ENCODE data around the gene ADCY10. TPM values are rescaled to one million over a fixed set of nuclear protein-coding genes. Genes with fewer than 3 reads are reported as not detected.
"Not testable (repeated sequence)": the region's sequence is repeated elsewhere in the genome, so short reads cannot be mapped to it uniquely, and the experiment has no call there.

ADCY10 gene
- polyA plus RNA-seq, 1 donor from 2014 or later, result 0.49 TPM

DNA sequence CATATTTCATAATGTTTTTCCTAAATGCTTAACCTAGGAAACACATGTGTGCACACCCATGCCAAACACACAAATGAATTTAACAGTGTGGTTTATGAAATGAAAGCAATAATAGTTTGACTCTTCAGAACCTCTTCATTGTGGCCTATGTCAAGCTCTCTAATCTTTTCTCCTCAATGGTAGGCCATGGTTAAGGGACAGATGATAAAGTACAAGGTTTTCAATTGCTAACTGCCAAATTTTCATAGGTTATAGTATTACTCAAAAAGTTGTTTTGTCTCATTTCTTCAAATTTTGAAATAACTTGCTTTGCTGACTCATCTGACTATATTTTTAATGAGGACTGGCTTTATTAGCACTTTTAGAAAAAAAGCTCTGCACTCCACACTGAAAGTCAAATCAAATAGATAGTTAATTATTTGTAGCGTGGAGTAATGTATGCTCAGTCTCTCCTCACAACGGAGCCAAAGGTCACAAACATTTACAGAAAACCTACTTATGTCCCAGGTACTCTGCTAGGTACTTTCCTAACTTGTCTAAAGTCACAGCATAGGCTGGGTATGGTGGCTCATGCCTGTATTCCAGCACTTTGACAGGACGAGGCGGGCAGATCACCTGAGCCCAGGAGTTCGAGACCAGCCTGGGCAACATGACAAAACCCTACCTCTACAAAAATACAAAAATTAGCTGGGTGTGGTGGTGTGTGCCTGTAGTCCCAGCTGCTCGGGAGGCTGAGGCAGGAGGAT, 3.0 kb upstream of the ADCY10 start:
- Mint-ChIP-seq H3K27me3 (no peaks in the 10 kb centered on the region), H3K4me3 (no peak overlapping the region), H3K27ac (no peak overlapping the region), H3K36me3 (peaks cover 10% of the 10 kb centered on the region), H3K4me1 (no peaks in the 10 kb centered on the region), H3K9me3 (no peaks in the 10 kb centered on the region)

DNA sequence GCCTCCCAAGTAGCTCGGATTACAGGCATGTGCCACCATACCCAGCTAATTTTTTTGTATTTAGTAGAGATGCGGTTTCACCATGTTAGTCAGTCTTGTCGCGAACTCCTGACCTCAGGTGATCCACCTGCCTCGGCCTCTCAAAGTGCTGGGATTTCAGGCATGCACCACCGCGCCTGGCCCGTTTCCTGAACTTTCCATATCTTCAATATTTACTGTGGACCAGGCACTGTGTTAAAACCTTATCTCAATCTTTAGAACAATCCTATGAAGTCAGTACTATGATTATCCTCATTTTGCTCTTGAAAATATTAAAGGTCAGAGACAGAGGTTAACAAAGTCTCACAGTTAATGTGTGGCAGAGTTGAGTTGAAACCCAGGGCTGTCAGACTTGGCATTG, 1.6 kb upstream of the ADCY10 start:
- H3K4me1 Mint-ChIP-seq, result no peaks in the 10 kb centered on the region
- no peak overlapping the region for H3K4me3 Mint-ChIP-seq
- peaks cover 10% of the 10 kb centered on the region for H3K36me3 Mint-ChIP-seq
- H3K27ac Mint-ChIP-seq, result no peak overlapping the region
- H3K9me3 Mint-ChIP-seq, result peaks cover 0 to 2% (median 0%) of the 10 kb centered on the region in 3 donors
- H3K27me3 Mint-ChIP-seq, result no peaks in the 10 kb centered on the region

DNA sequence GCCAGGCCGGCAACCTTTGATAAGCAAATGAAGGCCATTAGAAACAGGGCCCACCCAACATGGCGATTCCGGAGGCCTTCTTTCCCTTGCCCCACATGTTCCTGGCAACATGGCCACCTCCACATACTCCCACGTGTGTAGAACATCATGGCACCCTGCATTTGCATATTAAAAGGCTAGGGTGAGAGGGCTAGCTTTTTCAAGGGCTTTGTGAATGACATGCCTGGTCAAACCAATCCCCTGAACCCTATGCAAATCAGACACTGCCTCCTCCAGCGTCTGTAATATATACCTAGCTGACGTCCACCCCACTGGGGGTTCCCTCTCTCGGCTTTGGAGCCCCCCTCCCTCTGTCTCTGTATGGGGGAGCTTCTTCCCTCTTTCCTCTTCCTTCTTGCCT, 1.6 kb downstream of the ADCY10 start:
- H3K4me1 Mint-ChIP-seq, result no peaks in the 10 kb centered on the region
- H3K27me3 Mint-ChIP-seq, result peaks cover 3% of the 10 kb centered on the region
- H3K36me3 Mint-ChIP-seq, result peaks cover 5% of the 10 kb centered on the region
- H3K4me3 Mint-ChIP-seq, result no peak overlapping the region
- no peak overlapping the region for H3K27ac Mint-ChIP-seq
- H3K9me3 Mint-ChIP-seq, result peaks cover 5 to 14% (median 9%) of the 10 kb centered on the region in 3 donors

DNA sequence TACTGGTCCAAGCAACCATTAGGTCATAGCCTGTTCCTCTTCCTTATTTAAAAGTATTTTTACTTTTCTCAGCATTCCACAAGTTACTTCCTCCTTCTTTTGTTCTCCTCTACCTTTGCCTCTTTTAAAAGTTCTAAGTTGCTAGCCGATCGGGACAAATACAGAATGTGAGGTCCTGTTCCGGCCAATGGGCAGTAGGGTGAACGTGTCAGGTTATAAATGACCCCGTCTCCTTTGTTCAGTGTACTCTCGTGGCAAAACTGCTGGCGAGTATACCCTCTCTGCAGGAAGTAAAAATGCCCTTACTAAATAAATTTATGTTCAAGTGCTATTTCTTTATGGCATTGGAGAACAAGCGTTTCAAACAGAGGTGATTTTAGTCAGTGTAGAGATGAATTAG, 2.5 kb downstream of the ADCY10 start:
- H3K27ac Mint-ChIP-seq, result no peak overlapping the region
- no peak overlapping the region for H3K4me3 Mint-ChIP-seq
- peaks cover 5% of the 10 kb centered on the region for H3K36me3 Mint-ChIP-seq
- peaks cover 3% of the 10 kb centered on the region for H3K27me3 Mint-ChIP-seq
- H3K9me3 Mint-ChIP-seq, result peaks cover 5 to 14% (median 9%) of the 10 kb centered on the region in 3 donors
- H3K4me1 Mint-ChIP-seq, result no peaks in the 10 kb centered on the region

DNA sequence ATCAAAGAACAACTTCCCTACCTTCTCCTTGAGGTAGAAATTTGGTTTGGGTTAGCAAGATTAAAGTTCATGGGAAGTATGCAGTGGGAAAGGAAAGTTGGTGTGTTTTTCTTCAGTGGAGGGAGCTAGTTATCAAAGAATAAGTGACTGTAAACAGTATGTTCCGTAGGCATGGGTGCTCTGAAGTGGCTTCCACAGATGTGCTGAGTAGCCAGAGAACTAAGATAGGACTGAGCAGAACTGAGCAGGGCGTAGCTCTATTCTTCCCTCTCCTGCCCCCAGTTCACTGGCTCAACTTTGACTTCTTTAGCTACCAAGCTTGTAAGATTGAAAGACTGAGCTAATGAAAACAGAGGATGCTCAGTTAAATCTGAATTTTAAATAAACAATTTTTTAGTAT, 3.4 kb downstream of the ADCY10 start:
- Mint-ChIP-seq H3K27ac (no peak overlapping the region), H3K9me3 (peaks cover 5 to 16% (median 9%) of the 10 kb centered on the region in 3 donors), H3K4me1 (no peaks in the 10 kb centered on the region), H3K27me3 (peaks cover 3% of the 10 kb centered on the region), H3K36me3 (peaks cover 2% of the 10 kb centered on the region), H3K4me3 (no peak overlapping the region)

DNA sequence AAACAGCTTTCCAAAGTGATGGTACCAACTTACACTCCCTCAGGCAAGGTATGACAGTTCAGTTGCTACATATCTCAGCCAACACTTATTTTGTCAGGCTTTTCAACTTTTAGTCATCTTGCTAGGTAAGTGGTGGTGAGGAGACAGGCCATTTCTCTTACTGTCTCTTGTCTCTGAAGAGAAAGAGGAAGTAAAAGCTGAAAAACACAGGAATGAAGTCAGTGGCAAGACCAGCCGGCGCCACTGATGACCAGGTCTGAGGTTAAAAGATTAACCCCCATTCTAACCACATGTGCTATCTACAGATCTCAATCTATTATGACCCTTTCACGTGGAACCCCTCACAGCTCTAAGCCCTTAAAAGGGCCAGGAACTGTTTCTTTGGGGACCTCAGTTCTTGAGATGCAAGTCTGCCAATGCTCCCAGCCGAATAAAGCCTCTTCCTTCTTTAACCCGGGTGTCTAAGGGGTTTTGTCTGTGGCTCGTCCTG, 4.2 kb downstream of the ADCY10 start:
- Mint-ChIP-seq H3K9me3 (peaks cover 5 to 16% (median 9%) of the 10 kb centered on the region in 3 donors), H3K36me3 (peaks cover 2% of the 10 kb centered on the region), H3K27ac (no peak overlapping the region), H3K27me3 (peaks cover 3% of the 10 kb centered on the region), H3K4me1 (no peaks in the 10 kb centered on the region), H3K4me3 (no peak overlapping the region)

DNA sequence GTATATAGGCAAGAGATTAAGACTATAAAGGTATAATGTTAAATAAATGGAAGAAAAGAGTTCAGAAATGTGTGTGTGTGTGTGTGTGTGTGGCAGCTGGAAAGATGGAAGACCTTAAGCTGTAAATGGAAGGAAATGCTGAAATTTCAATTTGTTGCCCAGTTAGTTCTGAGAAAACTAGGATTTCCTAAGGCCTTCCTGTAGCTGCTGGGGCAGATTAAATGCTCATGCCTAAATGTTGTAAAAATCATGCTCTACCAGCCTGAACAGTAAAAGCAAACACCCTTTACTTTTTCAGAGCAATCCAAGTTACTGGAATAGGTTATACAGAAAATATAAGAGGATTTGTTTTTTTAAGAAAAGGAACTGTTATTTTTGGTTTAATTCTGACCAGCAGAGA, 8.3 kb downstream of the ADCY10 start:
- no peaks in the 10 kb centered on the region for H3K36me3 Mint-ChIP-seq
- no peak overlapping the region for H3K4me3 Mint-ChIP-seq
- no peak overlapping the region for H3K27ac Mint-ChIP-seq
- peaks cover 5 to 14% (median 9%) of the 10 kb centered on the region in 3 donors for H3K9me3 Mint-ChIP-seq
- no peaks in the 10 kb centered on the region for H3K4me1 Mint-ChIP-seq
- H3K27me3 Mint-ChIP-seq, result peaks cover 3% of the 10 kb centered on the region

DNA sequence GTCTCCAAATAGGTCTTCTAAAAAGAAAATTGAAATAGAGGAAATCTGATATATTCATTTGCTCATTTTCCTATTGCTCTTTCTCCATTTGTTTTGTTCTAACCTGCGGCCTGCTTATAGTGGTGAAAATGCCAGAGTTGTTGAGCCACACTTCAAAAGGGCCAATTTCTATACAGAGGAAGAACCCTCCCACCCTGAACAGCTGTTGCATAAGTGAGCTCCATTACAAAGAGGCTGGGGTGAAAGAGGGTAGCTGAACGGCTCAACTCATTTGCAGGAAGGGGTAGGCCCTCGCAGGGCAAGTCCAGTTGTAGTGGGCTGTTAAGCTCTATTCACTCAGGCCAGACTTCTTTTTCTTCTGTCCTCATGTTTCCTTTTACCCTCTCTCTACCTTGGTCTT, 8.8 kb downstream of the ADCY10 start:
- Mint-ChIP-seq H3K27me3 (peaks cover 3% of the 10 kb centered on the region), H3K9me3 (peaks cover 2 to 12% (median 7%) of the 10 kb centered on the region in 3 donors), H3K4me3 (no peak overlapping the region), H3K36me3 (no peaks in the 10 kb centered on the region), H3K27ac (no peak overlapping the region), H3K4me1 (peaks cover 0 to under 1% (median 0%) of the 10 kb centered on the region in 3 donors)

DNA sequence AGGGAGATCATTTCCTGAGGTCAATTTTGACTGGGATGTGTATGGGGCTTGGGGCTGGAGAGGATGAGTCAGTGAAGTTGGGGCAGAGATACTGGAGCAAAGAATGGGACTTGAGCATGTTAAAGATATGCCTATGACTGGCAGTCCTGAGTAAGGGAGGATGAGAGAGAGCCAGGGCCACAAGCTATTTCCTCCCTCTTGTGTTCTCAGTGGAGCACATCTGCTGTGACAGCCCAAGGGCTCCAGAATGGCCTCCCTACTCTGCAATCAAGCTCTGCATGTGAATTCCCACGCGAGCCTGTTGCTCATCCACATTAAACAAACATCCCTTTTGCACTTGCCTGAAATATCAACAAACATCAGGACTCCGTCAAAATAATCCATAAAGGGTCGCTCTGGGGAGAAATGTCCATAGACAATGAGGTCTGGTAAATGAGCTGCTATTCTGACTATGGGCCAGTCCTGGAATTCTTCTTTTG, 9.2 kb downstream of the ADCY10 start:
- no peak overlapping the region for H3K27ac Mint-ChIP-seq

DNA sequence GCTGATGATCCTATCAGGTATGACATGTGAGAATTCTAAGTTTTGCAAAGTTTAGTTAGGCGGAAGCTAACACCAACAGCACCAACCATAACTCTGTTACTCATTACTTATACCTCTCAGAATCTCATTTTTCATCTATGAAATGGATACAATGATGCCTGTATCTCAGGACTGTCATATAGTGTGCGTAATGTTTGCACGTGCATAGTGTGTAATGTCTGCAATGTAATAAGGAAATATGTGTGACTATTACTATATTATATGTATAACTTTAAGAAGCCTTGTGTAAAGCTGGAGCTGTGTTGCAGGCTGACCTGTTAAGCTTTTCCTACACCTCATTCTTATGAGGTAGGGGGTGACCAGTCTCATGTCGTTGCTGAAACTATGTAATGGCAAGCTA, 13.0 kb downstream of the ADCY10 start:
- Mint-ChIP-seq H3K36me3 (no peaks in the 10 kb centered on the region), H3K27ac (no peak overlapping the region), H3K4me3 (no peak overlapping the region), H3K9me3 (peaks cover 0 to 1% (median 0%) of the 10 kb centered on the region in 3 donors), H3K4me1 (peaks cover 0 to 6% (median 3%) of the 10 kb centered on the region in 3 donors), H3K27me3 (no peaks in the 10 kb centered on the region)

More for the DNA sequence above, 9.2 kb downstream of the ADCY10 start:
- Mint-ChIP-seq H3K27me3 (peaks cover 3% of the 10 kb centered on the region), H3K9me3 (peaks cover 0 to 8% (median 3%) of the 10 kb centered on the region in 3 donors), H3K36me3 (no peaks in the 10 kb centered on the region), H3K4me1 (peaks cover 0 to 2% (median 1%) of the 10 kb centered on the region in 3 donors), H3K4me3 (no peak overlapping the region)

DNA sequence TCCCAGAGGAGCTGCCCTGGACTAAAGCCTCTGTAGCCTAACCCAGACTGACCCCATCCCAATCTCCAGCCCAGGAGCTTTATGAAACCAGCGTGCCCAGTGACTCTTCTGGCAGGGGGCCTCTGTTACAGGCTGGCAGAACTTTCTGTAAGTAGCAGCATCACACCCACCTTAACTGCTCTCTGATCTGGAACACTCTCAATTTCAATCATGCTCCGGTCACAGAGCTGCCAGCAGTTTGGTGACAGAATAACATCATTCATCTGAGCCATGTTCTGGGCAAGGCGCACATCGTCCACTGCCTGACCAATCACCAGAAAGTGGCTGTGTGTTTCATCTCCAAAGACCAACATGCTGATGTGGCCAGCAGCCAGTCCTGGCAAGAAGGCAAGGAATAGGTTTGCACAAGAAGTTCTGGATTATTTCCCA, 14.7 kb downstream of the ADCY10 start:
- Mint-ChIP-seq H3K9me3 (no peaks in the 10 kb centered on the region), H3K27ac (no peak overlapping the region), H3K27me3 (no peaks in the 10 kb centered on the region), H3K4me1 (peaks cover 0 to 6% (median 3%) of the 10 kb centered on the region in 3 donors), H3K4me3 (no peak overlapping the region), H3K36me3 (no peaks in the 10 kb centered on the region)

DNA sequence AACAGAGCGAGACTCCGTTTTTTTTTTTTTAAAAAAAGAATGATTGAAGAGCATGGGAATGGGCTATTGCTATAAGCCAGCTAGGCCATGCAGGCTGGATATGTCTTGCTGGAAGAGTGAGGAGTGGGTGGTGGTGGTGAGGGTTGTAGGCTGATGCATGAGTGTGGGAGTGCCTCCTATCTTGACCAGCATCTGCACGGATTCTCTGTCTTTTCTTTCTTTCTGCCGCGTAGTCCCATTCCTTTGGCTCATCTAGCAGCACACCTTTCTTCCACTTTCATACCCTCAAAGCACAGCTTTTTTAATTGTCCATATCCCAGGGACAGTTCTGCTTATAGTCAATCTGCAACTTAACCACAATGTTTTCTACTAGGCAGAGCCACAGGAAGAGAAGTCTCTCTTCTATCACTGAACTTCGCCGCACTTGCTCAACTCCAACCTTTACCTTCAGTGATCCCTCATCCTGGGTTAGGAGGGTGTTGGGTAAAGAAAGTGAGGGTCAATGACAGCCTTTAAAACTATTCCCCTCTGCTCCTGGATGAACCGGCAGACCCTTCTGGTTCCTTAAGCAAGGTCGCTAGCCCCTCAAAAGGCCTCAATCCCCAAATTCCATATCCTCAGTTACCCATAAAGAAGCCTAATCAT, 15.2 kb downstream of the ADCY10 start:
- Mint-ChIP-seq H3K27ac (no peak overlapping the region), H3K36me3 (no peaks in the 10 kb centered on the region), H3K27me3 (no peaks in the 10 kb centered on the region), H3K4me1 (peaks cover 0 to 6% (median 3%) of the 10 kb centered on the region in 3 donors), H3K9me3 (no peaks in the 10 kb centered on the region), H3K4me3 (no peak overlapping the region)

DNA sequence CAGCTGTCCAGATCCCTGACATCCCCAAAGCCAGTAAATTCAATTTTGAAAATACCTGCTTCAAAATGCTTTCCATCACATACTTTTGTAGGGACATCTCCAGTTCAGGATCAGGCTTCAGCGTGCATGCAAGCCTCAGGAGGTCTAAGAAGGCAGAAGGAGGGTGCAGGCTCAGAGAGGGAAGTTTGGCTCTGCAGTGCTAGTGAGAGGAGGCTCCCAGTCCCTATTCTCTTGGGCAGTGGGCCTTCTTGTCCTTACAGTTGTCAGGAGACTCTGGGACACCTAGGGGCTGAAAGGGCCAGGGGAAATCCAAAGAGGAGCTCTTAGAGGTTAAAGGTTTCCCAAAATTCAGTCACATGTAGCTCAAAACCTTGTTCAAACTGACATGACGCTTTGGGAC, 20.1 kb downstream of the ADCY10 start:
- Mint-ChIP-seq H3K4me1 (peaks cover 0 to 7% (median 5%) of the 10 kb centered on the region in 3 donors), H3K36me3 (peaks cover 1% of the 10 kb centered on the region), H3K27me3 (no peaks in the 10 kb centered on the region), H3K4me3 (no peak overlapping the region), H3K27ac (no peak overlapping the region), H3K9me3 (no peaks in the 10 kb centered on the region)

DNA sequence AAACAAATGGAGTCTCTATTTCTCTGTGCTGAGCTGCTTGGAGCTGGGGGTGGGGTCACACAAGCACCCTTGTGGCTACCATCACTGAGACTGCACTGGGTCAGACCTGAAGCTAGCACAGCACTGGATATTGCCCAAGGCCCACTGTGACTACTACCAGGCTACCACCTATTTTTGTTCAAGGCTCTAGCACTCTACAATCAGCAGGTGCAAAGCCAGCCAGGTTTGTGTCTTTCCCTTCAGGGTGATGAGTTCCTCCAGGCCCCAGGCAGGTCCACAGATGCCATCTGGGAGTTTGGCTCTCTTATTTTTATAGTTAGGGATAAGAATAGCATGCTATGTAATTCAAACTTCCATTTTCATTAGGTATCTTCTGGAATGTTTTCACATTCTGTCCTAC, 23.5 kb downstream of the ADCY10 start:
- Mint-ChIP-seq H3K4me1 (peaks cover 0 to 7% (median 5%) of the 10 kb centered on the region in 3 donors), H3K4me3 (no peak overlapping the region), H3K27me3 (no peaks in the 10 kb centered on the region), H3K36me3 (peaks cover 3% of the 10 kb centered on the region), H3K9me3 (peaks cover 0 to 3% (median 0%) of the 10 kb centered on the region in 3 donors), H3K27ac (no peak overlapping the region)

DNA sequence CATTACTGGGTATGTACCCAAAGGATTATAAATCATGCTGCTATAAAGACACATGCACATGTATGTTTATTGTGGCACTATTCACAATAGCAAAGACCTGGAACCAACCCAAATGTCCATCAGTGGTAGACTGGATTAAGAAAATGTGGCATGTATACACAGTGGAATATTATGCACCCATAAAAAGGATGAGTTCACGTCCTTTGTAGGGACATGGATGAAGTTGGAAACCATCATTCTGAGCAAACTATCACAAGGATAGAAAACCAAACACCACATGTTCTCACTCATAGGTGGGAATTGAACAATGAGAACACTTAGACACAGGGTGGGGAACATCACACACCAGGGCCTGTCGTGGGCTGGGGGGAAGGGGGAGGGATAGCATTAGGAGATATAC, 26.7 kb downstream of the ADCY10 start:
- not testable (repeated sequence) for H3K36me3 Mint-ChIP-seq, H3K4me3 Mint-ChIP-seq, H3K9me3 Mint-ChIP-seq, H3K27ac Mint-ChIP-seq, H3K27me3 Mint-ChIP-seq, H3K4me1 Mint-ChIP-seq
